Stimulated activated CD4-positive, alpha-beta T cell treated with anti-CD3 and anti-CD28 coated beads, Interleukin-2, amount 100 ng/mL, for 24 hours (primary cell): Measurements from ENCODE around the gene GRK4.
A peak's percentile ranks its signal among the peaks of the same experiment; 100 is the strongest.

Experiments used
- DNase-seq, 2 donors: peaks; one replicate each; pipeline ENCODE4 v3.0.0-alpha.2; 2020

The GRK4 gene

DNA sequence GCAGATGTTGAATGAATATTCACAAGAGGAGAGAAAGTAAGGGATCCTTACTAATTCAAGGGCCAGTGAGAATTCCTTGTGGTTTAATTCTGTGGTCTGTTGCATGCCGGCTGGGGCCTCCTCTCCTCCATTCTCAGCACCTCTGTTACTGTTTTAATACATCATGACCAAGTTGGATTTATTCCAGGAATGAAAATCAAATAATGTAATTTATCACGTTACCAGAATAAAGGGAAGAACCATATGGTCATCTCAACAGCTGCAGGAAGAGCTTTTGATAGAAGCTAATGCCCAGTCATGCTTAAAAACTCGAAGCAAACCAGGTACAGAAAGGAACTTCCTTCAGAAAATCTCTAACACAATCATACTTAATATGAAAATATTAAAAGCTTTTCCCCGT is 54.1 kb downstream of the GRK4 start:
- no peak for DNase-seq

DNA sequence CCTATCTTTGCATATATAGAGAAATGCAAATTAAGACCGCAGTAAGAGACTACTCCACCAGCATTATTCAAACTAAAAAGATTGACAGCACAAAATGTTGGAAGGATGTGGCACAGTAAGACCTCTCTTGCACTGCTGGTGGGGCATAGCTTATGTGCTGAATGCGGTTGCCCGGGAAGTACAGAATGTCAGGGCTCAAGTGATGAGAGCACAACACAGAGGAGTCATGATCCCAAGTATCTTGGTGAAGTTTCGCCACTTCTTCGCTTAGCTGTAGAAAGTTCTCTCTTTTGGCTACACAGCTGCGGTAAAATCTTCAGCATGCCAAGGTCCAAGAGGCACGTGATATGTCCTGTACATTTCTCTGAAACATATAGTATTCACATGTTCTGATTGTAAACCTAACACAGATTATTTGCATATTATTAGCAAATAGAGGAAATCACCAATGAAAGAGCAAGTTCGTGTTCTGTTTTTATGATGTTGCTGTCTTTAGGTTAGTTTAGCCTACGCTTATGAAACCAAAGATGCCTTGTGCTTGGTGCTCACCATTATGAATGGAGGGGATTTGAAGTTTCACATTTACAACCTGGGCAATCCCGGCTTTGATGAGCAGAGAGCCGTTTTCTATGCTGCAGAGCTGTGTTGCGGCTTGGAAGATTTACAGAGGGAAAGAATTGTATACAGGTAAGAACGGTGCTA is 55.9 kb downstream of the GRK4 start:
- DNase-seq = no peak

GRCh38 chr4:3021127-3021526 is 57.8 kb downstream of the GRK4 start:
- DNase-seq = no peak

DNA sequence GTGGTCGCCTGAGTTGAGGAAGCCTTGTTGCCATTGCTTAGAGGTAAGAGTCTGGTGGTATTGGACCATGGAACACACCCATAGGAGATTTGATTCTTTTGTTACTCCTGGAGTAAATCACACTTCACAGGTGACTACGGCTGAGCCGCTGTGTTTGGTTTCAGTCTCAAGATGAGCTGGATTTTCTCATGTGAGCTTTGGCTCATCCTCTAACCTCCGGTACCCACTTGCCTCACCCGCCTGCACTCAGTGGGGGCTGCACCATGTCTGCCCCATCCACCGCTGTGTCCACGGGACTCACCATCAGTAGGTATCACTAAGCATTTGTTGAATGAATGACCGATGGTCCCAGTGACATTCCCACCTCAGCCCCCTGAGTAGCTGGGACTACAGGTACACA is 58.3 kb downstream of the GRK4 start:
- DNase-seq = no peak

DNA sequence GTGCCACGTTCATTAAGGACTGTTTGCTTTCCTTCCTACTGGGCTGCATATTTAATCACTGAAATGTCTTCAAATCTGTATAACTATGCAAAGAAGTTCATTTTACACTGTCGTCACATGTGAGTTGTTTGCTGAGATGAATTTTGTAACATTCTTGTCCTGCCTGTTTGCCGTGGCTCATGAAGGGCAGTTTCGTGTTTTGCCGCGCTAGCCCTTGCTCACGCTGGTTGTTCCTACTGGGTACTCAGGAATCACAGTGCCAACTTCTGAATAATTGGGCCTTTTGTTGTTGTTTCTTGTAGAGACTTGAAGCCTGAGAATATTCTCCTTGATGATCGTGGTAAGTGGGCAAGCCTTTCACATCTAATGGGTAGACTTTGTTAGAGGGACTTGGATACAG is 58.7 kb downstream of the GRK4 start:
- no peak for DNase-seq

DNA sequence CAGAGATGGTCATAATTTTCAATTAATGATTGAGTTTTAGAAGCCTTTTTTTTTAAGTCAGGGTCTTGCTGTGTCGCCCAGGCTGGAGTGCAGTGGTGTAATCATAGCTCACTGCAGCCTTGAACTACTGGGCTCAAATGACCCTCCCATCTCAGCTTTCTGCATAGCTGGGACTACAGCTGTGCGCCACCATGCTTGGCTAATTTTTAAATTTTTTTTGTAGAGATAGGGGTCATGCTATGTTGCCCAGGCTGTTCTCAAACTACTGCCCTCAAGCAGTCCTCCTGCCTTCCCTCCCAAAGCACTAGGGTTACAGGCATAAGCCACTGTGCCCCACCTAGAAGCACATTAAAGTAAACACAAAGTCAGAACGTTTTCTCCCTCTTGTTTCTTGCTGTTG is 59.3 kb downstream of the GRK4 start:
- no peak for DNase-seq

- no peak for DNase-seq
These were observed 62.5 kb downstream of the GRK4 start for GRCh38 chr4:3025881-3026280.

GRCh38 chr4:3026540-3026939 is 63.2 kb downstream of the GRK4 start:
- no peak for DNase-seq

- DNase-seq = no peak
These were observed 66.1 kb downstream of the GRK4 start for GRCh38 chr4:3029464-3029863.

GRCh38 chr4:3030566-3031356 is 67.4 kb downstream of the GRK4 start:
- DNase-seq = no peak

GRCh38 chr4:3031357-3032082 is 68.1 kb downstream of the GRK4 start:
- no peak for DNase-seq

DNA sequence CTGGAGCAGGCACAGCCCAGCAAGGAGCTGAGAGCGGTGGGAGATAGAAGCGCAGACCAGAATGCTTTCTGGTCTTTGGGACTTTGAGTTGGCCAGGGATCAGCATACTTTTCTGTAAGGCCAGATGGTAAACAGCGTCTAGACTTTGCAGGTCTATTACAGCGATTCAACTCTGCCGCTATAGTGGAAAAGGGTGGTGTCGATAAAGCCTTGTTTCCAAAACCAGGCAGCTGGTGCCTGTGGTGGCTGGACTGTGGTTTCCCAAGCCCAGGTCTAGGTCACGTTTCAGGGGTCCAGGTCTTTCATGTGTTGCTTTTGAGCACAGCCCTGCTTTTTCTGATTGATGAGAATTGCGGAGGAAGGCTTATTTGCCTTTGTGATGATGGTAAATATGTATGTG is 70.9 kb downstream of the GRK4 start:
- no peak for DNase-seq

DNA sequence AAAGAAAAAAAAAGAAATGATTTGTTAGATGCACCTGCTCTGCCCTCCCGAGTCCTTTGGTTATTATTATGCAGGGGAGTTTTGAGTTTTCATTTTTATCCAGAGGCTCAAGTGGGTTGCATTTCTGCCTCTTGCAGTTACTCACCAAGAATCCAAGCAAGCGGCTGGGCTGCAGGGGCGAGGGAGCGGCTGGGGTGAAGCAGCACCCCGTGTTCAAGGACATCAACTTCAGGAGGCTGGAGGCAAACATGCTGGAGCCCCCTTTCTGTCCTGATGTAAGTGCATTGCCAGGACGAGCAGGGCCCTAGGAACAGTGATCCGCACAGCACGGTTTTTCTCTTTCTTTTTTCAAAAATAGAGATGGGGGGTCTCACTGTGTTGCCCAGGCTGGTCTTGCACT is 71.9 kb downstream of the GRK4 start:
- DNase-seq = no peak

DNA sequence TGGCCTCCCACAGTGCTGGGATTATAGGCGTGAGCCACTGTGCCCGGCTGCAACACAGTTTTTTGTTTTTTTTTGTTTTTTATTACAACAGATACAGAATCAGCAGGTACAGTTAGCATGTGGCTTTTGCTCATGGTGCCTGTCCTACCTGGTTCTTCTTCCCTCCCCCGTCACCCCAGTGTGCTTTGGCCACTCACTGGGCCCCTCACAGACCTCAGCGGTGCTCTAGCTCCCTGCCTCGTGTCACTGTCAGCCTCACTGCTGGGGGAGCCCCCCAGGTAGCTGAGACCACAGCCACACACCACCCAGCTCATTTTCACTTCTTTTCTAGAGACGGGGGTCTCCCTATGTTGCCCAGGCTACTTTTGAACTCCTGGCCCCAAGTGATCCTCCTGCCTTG is 72.3 kb downstream of the GRK4 start:
- DNase-seq = no peak

GRCh38 chr4:3036131-3036952 is 73.0 kb downstream of the GRK4 start:
- DNase-seq = no peak

DNA sequence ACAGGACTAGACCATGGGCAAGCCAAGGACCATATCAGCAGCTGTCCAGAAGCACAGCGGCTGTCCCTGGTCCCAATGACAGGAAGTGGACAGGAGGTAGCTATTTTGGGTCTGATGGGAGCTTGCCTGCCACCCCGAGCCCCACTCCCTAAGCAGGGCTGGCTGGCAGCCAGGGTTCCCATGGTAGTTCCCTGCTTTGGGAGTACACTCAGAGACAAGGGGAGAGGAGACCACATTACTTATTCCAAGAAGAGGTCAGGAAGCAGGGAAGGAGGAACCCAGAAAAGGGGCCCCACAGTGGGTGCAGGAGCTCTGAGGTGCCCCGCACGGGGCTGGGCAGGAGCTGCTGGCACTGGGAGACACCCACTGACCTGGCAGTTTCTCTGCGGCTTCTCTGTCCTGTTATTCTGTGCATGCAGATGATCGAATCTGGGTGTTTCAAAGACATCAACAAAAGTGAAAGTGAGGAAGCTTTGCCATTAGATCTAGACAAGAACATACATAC is 74.6 kb downstream of the GRK4 start:
- peak in 1 of 2 donors; percentile 12 for DNase-seq

DNA sequence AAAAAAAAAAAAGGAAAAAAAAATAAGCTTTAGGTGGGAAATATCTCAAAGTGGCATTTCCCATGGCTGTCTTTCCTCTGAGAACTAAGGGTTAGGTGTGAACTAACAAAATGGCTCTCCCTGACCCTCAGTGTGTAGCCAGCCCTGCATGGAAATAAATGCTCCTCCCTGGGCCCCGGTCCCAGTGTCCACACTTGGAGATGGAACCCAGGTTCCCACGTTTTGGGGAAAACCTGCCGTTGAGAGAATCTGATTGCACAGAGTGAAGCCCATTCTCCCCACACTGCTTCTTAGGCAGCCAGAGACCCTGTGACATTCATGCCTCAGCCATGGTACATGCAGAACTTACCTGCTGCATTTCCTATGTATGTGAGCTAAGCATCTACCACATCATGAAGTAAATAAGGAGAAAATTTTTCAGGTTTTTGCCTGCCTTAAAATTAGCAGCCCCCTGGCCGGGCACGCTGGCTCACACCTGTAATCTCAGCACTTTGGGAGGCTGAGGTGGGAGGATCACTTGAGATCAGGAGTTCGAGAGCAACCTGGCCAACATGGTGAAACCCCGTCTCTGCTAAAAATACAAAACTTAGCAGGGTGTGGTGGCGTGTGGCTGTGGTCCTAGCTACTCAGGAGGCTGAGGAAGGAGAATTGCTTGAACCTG is 76.5 kb downstream of the GRK4 start:
- DNase-seq = no peak

DNA sequence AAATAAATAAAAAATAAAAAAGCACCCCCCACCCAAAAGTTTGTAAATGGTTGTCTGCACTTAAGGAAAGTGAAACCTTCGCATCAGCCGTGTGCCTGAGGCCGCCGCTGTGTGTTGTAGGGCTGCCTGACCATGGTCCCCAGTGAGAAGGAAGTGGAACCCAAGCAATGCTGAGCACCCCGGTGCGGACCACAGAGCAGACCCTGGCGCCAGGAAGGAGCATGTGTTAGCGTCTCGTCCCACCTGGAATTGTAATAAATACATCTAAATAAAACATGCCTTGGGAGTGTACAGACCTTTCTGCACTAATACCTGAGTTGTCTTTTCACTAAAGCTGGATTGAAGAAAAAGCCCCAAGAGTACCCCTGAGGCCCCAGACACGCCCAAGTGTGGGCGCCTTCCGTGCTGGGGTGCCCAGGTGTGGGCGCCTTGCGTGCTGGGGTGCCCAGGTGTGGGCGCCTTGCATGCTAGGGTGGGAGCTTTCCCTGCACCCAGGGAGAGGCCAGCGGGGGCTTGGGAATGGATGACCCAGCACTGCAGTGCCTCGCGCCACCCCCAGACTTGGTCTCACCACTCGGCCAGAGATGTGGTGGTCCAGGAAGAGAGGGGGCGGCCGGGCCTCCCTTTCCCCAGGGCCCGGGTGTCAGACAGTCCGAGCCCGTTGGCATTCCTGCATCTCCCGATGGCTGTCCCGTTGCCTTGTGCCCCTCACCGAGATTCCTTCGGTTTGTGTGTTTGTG is 77.3 kb downstream of the GRK4 start:
- DNase-seq = no peak

GRCh38 chr4:3041192-3042142 is 78.1 kb downstream of the GRK4 start:
- DNase-seq = peak; percentile 33 to 42

- no peak for DNase-seq
These were observed 78.9 kb downstream of the GRK4 start for GRCh38 chr4:3042226-3042625.
